K562 (cell line): ENCODE measurements around the gene ADRA2B. TPM values are rescaled to one million over a fixed set of nuclear protein-coding genes. Genes with fewer than 3 reads are reported as not detected.
"Not testable (repeated sequence)": the region's sequence is repeated elsewhere in the genome, so short reads cannot be mapped to it uniquely, and the experiment has no call there.

Experiments
- ATAC-seq: fragments of 200-7000 bp; cut with Tn5 transposase; 3 replicates; pipeline ENCODE4 v1.9.1; 2020; ENCODE audit warnings: moderate library complexity
- BruUV-seq: library from RNA; stranded (reverse); fragments of 400-500 nt; replicated peaks from 2 replicates; lab custom pipeline; 2021; lab: Mats Ljungman, UMichigan
- CTCF ChIA-PET: fragments of 300-600 bp; formaldehyde crosslinking; extraction: SDS; loops from one replicate; lab custom pipeline; 2021; ENCODE audit warnings: low intra/inter-chr PET ratio; lab: Yijun Ruan, JAX
- POLR2A ChIA-PET: fragments of 300-600, 350-650 bp; sonication (Branson Sonifier 250); formaldehyde crosslinking; extraction: SDS; loops from one replicate; lab custom pipeline; 2021; ENCODE audit warnings: antibody characterized with exemption, inconsistent platforms; lab: Yijun Ruan, JAX
- DNase-seq, 4 experiments: peaks; one replicate each; pipeline versions ENCODE4 v3.0.0 to v3.0.0-alpha.2; 2011 to 2018; ENCODE audit warnings: low spot score in 3 of 4, mixed read lengths in 3 of 4; ENCODE audit errors: extremely low read depth in 1 of 4
- FAIRE-seq: peaks from 2 replicates; lab custom pipeline; 2011; peaks lifted over from hg19 to GRCh38; lab: Jason Lieb, UNC
- H2AFZ ChIP-seq: 2 replicates; pipeline ENCODE4 v1.6.0; 2011; ENCODE audit warnings: low read depth, low read length, control low read depth, inconsistent platforms
- H3K27ac ChIP-seq: fragments of 200-600 bp; 3 replicates; pipeline ENCODE4 v1.8.0; 2011; ENCODE audit warnings: low read depth, mild to moderate bottlenecking, control low read depth, inconsistent platforms, low read length, moderate library complexity, mixed read lengths; ENCODE audit errors: extremely low read depth
- H3K27me3 ChIP-seq, 2 experiments: fragments of 300-600 bp in 1 of 2; 2 replicates in 1 of 2; 3 replicates in 1 of 2; pipeline versions ENCODE4 v1.6.0 to v1.8.0; 2011; ENCODE audit warnings: inconsistent platforms in 2 of 2, low read length in 2 of 2, mild to moderate bottlenecking in 1 of 2, mixed read lengths in 1 of 2, moderate library complexity in 1 of 2; ENCODE audit not compliant: control insufficient read depth in 2 of 2, insufficient read depth in 2 of 2
- H3K36me3 ChIP-seq: fragments of 300-600 bp; 3 replicates; pipeline ENCODE4 v1.8.0; 2011; ENCODE audit warnings: mild to moderate bottlenecking, low read length, inconsistent platforms; ENCODE audit not compliant: control insufficient read depth, insufficient read depth
- H3K4me1 ChIP-seq, 2 experiments: fragments of 200-600 bp in 1 of 2; replicated peaks in 1 of 2; 2 replicates in 1 of 2; 3 replicates in 1 of 2; pipeline versions ENCODE4 v1.5.1 to v1.8.0; 2011; ENCODE audit warnings: inconsistent platforms in 2 of 2, low read length in 2 of 2, mild to moderate bottlenecking in 1 of 2, mixed read lengths in 1 of 2, moderate library complexity in 1 of 2; ENCODE audit not compliant: control insufficient read depth in 2 of 2, insufficient read depth in 2 of 2
- H3K4me2 ChIP-seq: 2 replicates; pipeline ENCODE4 v1.6.1; 2011; ENCODE audit warnings: low read length, control low read depth, inconsistent platforms, mixed read lengths; ENCODE audit not compliant: insufficient read depth
- H3K4me3 ChIP-seq: fragments of 200-600 bp; sonication (generic), shearing (Covaris generic); 2 replicates; pipeline ENCODE4 v1.5.1; 2016; ENCODE audit warnings: control low read depth, inconsistent platforms
- H3K79me2 ChIP-seq: fragments of 200-600 bp; 3 replicates; pipeline ENCODE4 v1.8.0; 2011; ENCODE audit warnings: low read length, inconsistent platforms; ENCODE audit not compliant: control insufficient read depth, insufficient read depth
- H3K9ac ChIP-seq, 2 experiments: 2 replicates each; pipeline versions ENCODE4 v1.6.0 to v1.6.1; 2011; ENCODE audit warnings: low read depth in 2 of 2, low read length in 2 of 2, control low read depth in 1 of 2, inconsistent platforms in 1 of 2, mild to moderate bottlenecking in 1 of 2, mixed read lengths in 1 of 2; ENCODE audit not compliant: insufficient read depth in 1 of 2
- H3K9me1 ChIP-seq: one replicate; pipeline ENCODE4 v1.6.0; 2011; ENCODE audit warnings: inconsistent platforms, mild to moderate bottlenecking, low read length, moderate library complexity; ENCODE audit not compliant: control insufficient read depth, insufficient read depth
- H3K9me3 ChIP-seq: replicated peaks from 2 replicates; pipeline ENCODE4 v1.5.1; 2011; ENCODE audit warnings: low read depth, low read length, inconsistent platforms; ENCODE audit not compliant: control insufficient read depth, insufficient read depth
- H4K20me1 ChIP-seq: replicated peaks from 2 replicates; pipeline ENCODE4 v1.6.1; 2011; ENCODE audit warnings: low read length, inconsistent platforms, mixed read lengths; ENCODE audit not compliant: control insufficient read depth, insufficient read depth
- BRF1 ChIP-seq: IDR thresholded peaks from 3 replicates; pipeline ENCODE4 v1.6.1; 2011; ENCODE audit warnings: borderline replicate concordance, mild to moderate bottlenecking; ENCODE audit not compliant: insufficient read length; ENCODE audit errors: extremely low read depth
- CEBPB ChIP-seq: fragments of 450-650 bp; IDR thresholded peaks from 2 replicates; pipeline ENCODE4 v1.6.1; 2016; ENCODE audit warnings: missing genetic modification characterization, missing compliant biosample characterization
- MEF2A ChIP-seq: IDR thresholded peaks from 2 replicates; pipeline ENCODE4 v1.6.1; 2011; ENCODE audit warnings: low read depth, mild to moderate bottlenecking, low read length, moderate library complexity; ENCODE audit not compliant: control insufficient read depth
- TCF3 ChIP-seq: sonication (generic); formaldehyde crosslinking; IDR thresholded peaks from 2 replicates; pipeline ENCODE4 v1.4.0; 2020; ENCODE audit warnings: mild to moderate bottlenecking, missing genetic modification reagents
- U2AF1 ChIP-seq: fragments of 200-400 bp; formaldehyde crosslinking; optimal IDR thresholded peaks from 2 replicates; pipeline ENCODE3; 2017; ENCODE audit warnings: mild to moderate bottlenecking, low read depth, low read length, moderate library complexity
- ZNF695 ChIP-seq: fragments of 450-650 bp; formaldehyde crosslinking; IDR thresholded peaks from 2 replicates; pipeline ENCODE4 v1.4.0; 2020; ENCODE audit warnings: mild to moderate bottlenecking, moderate library complexity
- ZNF699 ChIP-seq: fragments of 250-450 bp; sonication (Bioruptor Pico); IDR thresholded peaks from 2 replicates; pipeline ENCODE4 v1.8.0; 2021; ENCODE audit warnings: mild to moderate bottlenecking, moderate library complexity; ENCODE audit not compliant: insufficient replicate concordance
- whole genome bisulfite sequencing: fragments of 100-300 bp; shearing (Covaris generic); methylation state at CpG from one replicate; pipeline ENCODE4 v1.1.6; 2016; ENCODE audit warnings: low coverage, mixed read lengths; ENCODE audit not compliant: insufficient coverage; ENCODE audit errors: missing lambda C conversion rate; 5-methylcytosine and 5-hydroxymethylcytosine counted together
- in situ Hi-C: fragments of 300-500 bp; cut with MboI; formaldehyde crosslinking; loops from 4 replicates; pipeline ENCODE4 v1.15.0; 2018; ENCODE audit warnings: inconsistent platforms, mixed read lengths
- intact Hi-C: fragments of 100-400 bp; cut with micrococcal nuclease; formaldehyde crosslinking; loops from 2 replicates; pipeline ENCODE4 v1.14.2; 2022
- polyA plus RNA-seq, 8 experiments: library from polyadenylated mRNA; depleted of rRNA in 4 of 8; stranded (reverse) in 5 of 8; unstranded in 3 of 8; fragments of >200 nt; fragmentation: Nextera tagmentation in 2 of 8; fragmentation: Illumina TruSeq in 1 of 8; extraction: Ambion mirVana in 2 of 8; extraction: Trizol in 1 of 8; gene quantifications; 2 replicates each; pipeline versions ENCODE4 v1.2.1 to v1.2.3, GENCODE V29; 2011 to 2014; ENCODE audit warnings: inconsistent platforms in 1 of 8, missing spikeins in 1 of 8
- total RNA-seq, 7 experiments: library from RNA; depleted of rRNA in 6 of 7; stranded (reverse); fragments of >200 nt in 6 of 7; fragmentation: Illumina TruSeq in 2 of 7; extraction: Trizol in 2 of 7; gene quantifications; 2 replicates each; pipeline versions ENCODE4 v1.2.1 to v1.2.3, GENCODE V29; 2011 to 2021; ENCODE audit warnings: low replicate concordance in 1 of 7

ADRA2B gene
- total and polyA plus RNA-seq, 9 of the 15 experiments (the other 6 are each of a cell fraction or from before 2014, with no cell fraction given) = not detected

DNA sequence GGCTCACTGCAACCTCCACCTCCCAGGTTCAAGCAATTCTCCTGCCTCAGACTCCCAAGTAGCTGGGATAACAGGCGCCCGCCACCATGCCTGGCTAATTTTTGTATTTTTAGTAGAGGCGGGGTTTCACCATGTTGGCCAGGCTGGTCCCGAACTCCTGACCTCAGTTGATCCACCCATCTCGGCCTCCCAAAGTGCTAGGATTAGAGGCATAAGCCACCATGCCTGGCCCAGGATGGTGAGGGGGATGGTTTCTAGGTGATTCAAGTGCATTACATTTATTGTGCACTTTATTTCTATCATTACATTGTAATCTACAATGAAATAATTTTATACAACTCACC, 25.2 kb upstream of the ADRA2B start:
- H3K9me3 ChIP-seq, H3K4me3 ChIP-seq, FAIRE-seq, in situ Hi-C loops, H3K79me2 ChIP-seq, H4K20me1 ChIP-seq, H3K4me2 ChIP-seq, H2AFZ ChIP-seq, H3K9ac ChIP-seq, H3K27ac ChIP-seq, H3K36me3 ChIP-seq, BruUV-seq, intact Hi-C loops, DNase-seq, H3K9me1 ChIP-seq, ATAC-seq: not testable (repeated sequence)
- ChIA-PET POLR2A (interaction anchor here (0.6 kb wide), 2 partner anchors 10 to 12 kb away, joined by 3 to 4 read pairs; no protein-coding TSS in a partner anchor), CTCF (interaction anchor here (0.8 kb wide), 1 partner anchor 125 kb away, joined by 3 read pairs; the partner anchor contains the start of gene CIAO1)
- 40% methylated on average over 5 of the region's 5 CpGs for WGBS
- H3K4me1 ChIP-seq = peaks cover 10 to 25% of the 10 kb centered on the region in 2 experiments
- H3K27me3 ChIP-seq = peaks cover 6 to 26% of the 10 kb centered on the region in 2 experiments; a peak in 4 of 5 replicates

DNA sequence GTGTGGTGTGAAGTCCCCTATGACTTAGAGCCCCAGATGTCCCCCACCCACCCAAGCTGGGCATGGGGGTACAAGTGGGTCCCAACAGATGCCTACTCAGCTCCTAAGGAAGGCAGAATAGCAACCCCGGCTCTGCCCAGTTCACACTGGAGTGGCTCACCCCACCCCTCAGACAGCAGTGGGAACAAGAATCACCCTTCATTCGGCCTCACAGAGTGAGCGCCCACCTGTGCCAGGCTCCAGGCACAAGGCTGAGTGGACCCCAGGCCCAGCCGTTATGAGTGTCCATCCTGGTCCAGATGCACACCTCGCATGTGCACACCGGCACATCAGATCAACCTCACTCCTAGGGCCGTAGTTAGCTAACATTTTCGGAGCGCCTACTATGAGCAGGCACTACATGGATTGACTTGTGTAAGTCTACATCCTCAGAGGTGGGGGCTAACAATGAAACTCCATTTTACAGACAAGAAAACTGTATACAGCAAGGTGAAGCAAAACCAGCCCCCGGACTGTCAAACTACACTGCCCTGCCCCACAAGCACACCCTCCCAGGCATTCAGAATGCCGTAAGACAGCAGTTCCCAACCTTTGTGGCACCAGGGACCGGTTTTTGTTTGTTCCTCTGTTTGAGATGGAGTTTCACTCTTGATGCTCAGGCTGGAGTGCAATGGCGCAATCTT, 24.7 kb upstream of the ADRA2B start:
- BruUV-seq = no TSS peak
- TF ChIP-seq BRF1 = no peak
- no peak for TF ChIP-seq TCF3 (CRISPR knock-in tag)
- TF ChIP-seq CEBPB = no peak
- TF ChIP-seq ZNF695 (CRISPR knock-in tag) = no peak
- TF ChIP-seq U2AF1 = no peak
- no peak for TF ChIP-seq MEF2A
- no peak for TF ChIP-seq ZNF699 (CRISPR knock-in tag)
- H3K27me3 ChIP-seq = peaks cover 11 to 31% of the 10 kb centered on the region in 2 experiments; a peak in 4 of 5 replicates
- WGBS = 22% methylated on average over 13 of the region's 13 CpGs
- no peak overlapping the region for H3K9ac ChIP-seq
- no peaks in the 10 kb centered on the region for H3K79me2 ChIP-seq
- no peak overlapping the region for H3K4me3 ChIP-seq
- intact Hi-C loops (no loop called here), in situ Hi-C loops (no loop called here)
- H3K36me3 ChIP-seq = no peaks in the 10 kb centered on the region
- no peak overlapping the region for H3K4me2 ChIP-seq
- H3K9me1 ChIP-seq = no peaks in the 10 kb centered on the region
- ATAC-seq (no peak), DNase-seq (no peak), FAIRE-seq (no peak)
- H4K20me1 ChIP-seq = 0 out of 2 replicates have a peak, but pooled peaks cover 6% of the 10 kb centered on the region
- no peak overlapping the region for H3K27ac ChIP-seq
- ChIA-PET CTCF (interaction anchor here (0.8 to 1.4 kb wide), 3 partner anchors 33 to 126 kb away, joined by 3 to 6 read pairs (median 3); partner anchors contain the start of gene CIAO1), POLR2A (interaction anchor here (0.6 to 0.7 kb wide), 2 partner anchors 10 to 124 kb away, joined by 3 read pairs; no protein-coding TSS in a partner anchor)
- H2AFZ ChIP-seq = no peak overlapping the region
- no peaks in the 10 kb centered on the region for H3K9me3 ChIP-seq
- H3K4me1 ChIP-seq = peaks cover 5 to 19% of the 10 kb centered on the region in 2 experiments
